A673 (cell line): ENCODE measurements around the gene OR9G1.

Experiments
- CTCF ChIP-seq: fragments of 300-800, 200-600 bp; sonication (generic); conservative IDR thresholded peaks from 2 replicates; pipeline ENCODE4 v1.5.1; 2017; ENCODE audit warnings: low read depth, mild to moderate bottlenecking, antibody characterized with exemption, low read length, moderate library complexity, mixed read lengths
- EZH2 ChIP-seq: fragments of 200-600 bp; sonication (generic); IDR thresholded peaks from 2 replicates; pipeline ENCODE4 v1.6.1; 2017; ENCODE audit warnings: borderline replicate concordance, low read depth, mild to moderate bottlenecking, mixed read lengths, antibody characterized with exemption, low read length; ENCODE audit not compliant: poor library complexity, severe bottlenecking

DNA sequence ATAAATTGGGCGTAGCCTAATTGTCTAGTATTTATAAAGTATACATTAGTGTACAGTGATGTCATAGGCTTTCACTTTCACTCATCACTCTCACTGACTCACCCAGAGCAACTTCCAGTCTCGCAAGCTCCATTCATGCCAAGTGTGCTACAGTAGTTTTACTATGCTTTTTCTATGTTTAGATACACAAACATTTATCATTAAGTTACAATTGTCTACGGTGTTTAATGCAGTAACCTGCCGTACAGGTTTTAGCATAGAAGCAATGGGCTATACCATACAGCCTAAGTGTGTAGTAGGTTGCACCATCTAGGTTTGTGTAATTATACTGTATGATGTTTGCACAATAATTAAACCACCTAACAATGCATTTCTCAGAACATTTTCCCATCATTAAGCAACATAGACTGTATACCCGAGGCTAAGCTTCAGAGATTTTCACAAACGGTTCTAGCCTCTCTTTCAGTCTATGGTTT, 17.5 kb downstream of the OR9G1 start:
- TF ChIP-seq CTCF (no peak), EZH2 (no peak)
